ENCODE measurements around the gene IKZF5.

IKZF5 gene, protein sequence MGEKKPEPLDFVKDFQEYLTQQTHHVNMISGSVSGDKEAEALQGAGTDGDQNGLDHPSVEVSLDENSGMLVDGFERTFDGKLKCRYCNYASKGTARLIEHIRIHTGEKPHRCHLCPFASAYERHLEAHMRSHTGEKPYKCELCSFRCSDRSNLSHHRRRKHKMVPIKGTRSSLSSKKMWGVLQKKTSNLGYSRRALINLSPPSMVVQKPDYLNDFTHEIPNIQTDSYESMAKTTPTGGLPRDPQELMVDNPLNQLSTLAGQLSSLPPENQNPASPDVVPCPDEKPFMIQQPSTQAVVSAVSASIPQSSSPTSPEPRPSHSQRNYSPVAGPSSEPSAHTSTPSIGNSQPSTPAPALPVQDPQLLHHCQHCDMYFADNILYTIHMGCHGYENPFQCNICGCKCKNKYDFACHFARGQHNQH

DNA sequence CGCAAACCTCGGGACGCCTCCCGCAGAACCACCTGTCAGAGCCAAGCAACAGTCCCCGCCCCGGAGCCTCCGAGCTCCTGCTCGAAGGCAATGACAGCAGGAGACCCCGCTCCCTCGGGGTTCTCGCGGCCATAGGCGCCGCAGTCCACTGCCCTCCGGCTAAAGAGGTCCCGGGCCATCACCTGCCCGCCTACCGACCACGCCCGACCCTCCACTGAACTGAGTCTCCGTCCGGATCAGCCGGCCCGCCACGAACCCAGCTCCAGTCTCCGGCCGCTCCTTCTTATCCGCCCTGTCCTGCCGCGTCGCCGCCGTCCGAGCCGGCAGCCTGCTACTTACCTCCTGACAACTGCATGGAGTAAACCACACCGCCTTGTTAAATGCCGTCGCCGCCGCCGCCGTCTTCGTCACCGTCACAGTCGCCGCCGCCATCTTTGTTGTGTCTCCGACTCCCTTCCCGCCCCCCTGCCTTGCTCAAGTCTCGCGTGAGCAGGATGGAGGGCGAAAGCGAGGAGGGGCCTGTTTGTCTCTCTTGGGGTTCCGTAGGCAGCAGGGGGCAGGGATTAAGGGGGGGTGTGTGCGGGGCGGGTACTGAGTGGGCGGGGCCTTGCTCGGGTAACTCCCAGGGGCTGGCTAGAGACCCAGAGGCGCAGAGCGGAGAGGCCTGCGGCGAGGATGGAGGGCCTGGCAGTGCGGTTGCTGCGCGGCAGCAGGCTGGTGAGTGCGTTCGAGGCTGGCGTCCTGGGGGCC is at the start of gene IKZF5, which contains the start of gene ACADSB:
Gene IKZF5 (minus strand): TSS at position 441 of the 750 bp plus-strand sequence. CDS start 10,170 bp downstream, outside the sequence.
Gene ACADSB (plus strand): TSS at position 652 of the 750 bp plus-strand sequence. CDS start 24 bp downstream, at position 676.
- DNase-seq = peak; percentile 98

DNA sequence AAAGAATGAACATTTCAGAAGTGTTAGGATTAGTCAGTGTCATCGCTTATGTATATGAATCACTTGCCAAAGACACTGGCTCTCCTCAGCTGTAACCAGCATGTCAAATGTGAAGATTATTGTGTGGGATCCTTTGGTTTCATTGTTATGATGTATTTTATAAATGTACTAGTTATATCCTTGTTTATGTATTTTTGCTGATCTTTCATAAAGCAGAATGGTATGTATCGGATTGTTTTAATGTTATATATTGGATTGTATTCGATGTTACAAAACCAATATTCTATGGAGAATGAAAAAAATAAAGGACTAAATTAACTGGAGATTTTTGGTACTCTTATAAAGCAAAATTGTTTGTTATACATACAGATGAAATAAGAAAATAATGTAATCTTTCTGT is 49.4 kb upstream of the IKZF5 start:
- DNase-seq = no peak

DNA sequence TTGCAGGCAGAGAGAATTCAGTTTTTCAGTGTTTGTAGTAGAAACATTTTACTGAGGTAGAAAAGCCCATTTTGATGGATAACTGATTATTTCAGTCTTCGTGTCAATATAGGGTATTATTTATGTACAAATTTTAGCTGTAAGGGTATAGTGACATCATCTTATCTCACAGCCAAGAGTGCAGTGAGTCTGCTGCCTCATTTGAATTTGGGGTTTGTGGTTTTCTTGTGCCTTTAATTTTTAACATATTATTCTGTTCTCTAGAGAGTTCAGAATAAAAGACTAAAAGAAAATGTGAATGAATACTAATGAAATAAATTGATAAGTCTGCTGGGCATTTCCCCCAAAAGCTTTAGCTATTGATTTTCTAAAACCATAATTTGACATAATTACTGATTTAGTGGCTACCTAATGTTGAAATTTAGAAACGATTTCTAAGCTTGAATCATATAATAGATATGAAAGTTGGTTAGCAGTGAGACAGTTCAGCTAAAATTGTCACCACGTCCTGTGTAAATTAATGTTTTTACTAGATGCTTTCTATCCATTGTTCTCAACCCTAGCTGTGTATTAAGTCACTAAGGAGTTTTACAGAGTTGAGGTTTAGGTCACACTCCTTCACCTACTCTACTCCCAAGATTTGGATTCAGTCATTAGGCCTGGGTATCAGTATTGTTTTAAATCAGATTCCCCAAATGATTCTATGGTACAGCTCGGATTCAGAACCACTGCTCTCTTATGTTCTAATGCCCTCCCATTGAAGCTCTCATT is 37.6 kb upstream of the IKZF5 start:
- no peak for DNase-seq

DNA sequence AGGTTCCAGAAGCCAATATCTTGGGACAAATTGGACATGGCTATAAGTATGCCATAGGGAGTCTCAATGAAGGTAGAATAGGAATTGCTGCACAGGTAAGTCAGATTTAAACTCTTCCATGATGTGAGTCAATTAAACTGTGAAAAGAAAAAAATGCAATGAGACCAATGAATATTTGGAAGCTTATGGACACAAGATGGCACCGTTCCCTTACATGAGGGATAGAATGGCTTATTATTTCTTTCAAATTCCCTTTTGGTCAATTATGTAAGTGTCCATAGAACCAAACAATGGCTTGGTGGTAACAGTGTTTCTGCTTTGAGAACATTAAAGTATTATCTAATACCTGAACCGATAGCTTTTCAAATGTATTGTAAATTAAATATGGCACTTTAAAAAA is 35.8 kb upstream of the IKZF5 start:
- DNase-seq = peak; percentile 33

DNA sequence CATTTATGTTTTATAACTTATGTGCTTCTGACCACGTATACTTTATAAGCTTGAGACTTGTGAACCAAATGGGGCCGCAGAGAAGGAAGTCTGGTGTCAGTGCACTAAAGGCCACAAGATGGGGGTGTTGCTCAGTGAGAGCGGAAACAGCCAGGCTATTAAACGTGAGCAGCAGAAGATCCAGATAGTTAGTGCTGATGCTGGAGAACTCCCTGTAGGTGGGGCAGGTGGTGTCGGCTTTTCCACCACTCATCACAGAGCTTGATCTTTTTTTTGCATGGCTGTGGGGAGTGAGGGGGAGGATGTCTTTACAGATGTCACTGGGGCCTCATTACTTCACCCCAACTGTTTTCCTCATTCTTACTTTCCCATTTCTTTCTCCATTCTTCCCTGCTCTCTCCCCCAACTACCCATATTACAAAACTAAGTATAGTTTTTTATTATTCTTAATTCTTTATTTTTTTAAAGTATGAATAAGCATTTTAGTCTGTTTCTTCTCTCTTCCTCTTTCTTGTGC is 34.9 kb upstream of the IKZF5 start:
- peak; percentile 76 for DNase-seq

DNA sequence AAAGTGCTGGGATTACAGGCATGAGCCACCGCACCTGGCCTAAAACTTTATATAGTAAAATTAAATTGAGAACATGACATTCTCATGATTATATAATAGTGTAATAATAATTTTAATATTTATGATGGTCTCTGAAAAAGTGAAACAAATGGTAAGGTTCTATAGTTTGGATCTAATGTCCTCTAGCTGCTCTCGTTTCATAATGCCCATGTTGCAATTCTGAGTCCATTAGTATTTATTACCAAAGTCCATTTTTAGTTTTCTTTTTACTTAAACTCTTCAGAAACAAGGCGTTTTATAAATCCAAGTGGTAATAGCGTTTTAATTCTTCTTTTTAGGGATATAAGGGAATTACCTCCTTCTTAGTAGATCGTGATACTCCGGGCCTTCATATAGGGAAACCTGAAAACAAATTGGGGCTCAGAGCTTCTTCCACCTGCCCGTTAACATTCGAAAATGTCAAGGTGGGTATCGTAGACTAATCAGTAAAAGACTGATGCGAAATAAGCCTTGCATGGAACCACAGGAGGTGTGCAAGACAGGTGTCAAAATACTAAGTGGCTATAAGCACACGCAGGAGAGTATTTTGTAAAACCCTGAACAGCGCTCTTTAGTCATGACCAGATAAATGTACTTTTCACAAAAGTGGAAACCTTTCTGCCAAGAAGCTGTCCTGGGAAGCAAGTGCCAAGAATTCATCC is 34.3 kb upstream of the IKZF5 start:
- DNase-seq = no peak

DNA sequence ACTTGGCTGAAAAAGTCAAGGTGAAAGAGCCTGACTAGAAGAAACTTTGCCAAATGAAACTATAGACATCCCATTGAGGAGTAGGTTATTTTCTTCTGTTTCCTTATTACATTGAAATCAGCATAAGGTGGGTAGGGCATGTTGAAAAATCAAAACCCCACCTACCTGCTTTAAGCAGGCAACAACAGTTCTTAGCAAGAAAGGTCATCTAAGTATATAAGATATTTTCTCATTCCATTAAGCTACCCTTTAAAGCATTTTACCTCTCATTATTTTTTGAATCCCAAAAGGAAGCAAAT is 31.0 kb upstream of the IKZF5 start:
- no peak for DNase-seq

DNA sequence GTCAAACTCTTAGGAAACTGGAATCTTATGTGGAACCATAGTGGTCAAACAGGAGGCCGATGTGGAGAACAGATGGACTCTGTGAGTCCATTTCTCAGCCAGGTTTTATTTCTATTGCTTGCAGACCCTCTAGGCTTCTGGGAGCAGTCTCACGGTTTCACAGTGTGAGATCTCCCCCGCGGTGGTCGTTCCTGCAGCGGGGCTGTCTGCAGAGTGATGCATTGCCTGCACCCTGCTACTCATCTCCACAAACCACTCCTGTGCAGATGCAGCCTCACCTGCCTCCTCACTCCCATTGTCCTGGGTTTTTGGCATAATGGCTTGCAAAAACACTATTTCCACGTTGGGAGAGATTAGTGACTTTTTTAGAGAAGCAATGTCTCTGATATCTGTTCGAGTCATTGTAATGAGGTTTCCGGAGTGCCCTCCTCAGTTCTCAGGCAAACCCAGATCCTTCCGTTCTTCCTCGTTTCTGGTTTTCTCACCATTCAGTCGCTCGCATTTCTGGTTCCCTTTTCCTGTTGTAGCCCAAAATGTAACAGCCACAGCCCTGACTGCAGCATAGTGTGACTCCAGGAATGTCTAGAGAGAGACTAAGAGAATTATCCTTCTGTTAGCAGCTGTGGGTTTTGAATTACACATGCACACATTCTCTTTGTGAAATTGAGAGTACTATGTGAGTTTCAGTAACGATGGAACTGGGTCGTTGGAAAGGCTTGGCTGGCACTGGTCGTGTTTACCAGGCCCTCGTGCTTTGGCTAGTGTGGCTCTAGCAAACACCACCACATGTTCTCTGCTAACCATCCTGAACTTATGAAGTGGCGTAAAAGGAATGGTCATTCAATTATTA is 30.4 kb upstream of the IKZF5 start:
- DNase-seq = no peak

DNA sequence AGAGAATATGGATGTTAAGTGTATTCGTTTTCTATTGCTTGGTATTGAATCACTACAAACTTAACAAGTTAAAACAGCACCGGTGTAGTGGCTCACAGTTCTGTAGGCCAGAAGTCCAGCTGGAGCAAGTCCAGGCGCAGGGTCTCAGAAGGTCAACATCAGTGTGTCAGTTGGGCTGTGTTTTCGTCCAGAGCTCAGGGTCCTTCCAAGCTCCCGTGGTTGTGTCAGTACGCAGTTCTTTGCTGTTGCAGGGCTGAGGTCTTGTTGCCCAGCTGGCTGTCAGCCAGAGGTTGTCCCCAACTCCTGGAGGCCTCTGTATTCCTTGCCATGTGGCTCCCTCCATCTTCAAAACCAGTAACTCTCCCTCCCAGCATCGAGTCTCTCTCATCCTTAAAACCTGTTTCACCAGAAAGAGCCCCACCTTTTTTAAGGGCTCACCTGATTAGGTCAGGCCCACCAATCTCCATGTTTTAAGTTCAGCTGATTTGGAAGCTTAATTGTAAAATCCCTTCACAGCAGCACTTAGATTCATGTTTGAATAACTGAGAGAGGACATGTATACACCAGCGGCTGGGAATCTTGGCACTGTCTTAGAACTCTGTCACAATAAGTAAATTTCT is 27.0 kb upstream of the IKZF5 start:
- DNase-seq = no peak

DNA sequence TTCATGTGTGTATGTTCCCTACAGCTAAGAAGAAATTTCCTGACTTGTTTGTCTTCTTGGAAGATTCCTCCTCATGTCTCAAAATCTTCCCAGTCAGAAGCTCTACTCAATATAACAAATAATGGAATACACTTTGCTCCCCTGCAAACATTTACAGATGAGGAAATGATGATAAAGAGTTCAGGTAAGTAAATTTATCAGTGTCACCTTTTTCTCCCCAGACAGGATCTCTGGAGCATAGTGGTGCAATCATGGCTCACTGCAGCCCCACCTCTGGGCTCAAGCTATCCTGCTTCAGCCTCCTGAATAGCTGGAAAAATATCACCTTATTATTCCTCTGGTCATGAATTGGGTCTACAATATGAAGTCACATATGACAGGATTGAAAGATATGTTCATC is 25.7 kb upstream of the IKZF5 start:
- no peak for DNase-seq

DNA sequence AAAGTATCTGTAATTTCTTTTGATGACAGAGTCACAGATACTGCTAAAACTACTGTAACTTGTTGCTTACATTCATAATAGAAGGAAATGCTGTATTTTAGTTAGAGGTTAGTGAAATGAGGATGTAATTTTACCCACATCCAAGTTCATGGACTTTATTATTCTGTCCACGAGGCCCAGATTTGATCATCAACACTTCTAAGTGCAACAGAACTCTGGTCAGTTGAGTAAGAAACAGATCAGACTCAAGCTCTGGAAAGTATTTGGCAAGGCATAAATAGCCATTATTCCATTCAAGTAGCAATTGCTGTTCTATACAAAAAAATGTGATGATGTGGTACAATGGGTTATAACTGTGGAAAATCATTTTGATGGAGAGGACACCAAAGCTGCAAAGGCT is 22.5 kb upstream of the IKZF5 start:
- no peak for DNase-seq

DNA sequence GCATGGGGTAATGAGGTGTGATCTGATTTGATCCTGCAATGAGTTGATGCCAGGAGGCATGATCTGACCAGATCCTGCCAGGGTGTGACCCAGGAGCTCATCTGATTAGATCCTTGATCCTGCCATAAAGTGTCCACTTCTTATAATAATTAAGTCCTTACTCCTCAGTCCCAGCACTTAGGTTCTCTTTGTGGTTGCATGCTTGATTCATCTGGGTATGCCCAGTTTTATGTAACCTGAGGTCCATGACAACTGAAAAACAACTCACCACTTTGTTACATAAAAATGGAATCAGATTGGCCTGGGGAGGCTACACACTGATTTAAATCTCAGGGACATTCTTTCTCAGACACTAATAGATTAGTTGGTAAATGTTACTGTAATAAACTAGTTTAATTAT is 19.3 kb upstream of the IKZF5 start:
- no peak for DNase-seq

DNA sequence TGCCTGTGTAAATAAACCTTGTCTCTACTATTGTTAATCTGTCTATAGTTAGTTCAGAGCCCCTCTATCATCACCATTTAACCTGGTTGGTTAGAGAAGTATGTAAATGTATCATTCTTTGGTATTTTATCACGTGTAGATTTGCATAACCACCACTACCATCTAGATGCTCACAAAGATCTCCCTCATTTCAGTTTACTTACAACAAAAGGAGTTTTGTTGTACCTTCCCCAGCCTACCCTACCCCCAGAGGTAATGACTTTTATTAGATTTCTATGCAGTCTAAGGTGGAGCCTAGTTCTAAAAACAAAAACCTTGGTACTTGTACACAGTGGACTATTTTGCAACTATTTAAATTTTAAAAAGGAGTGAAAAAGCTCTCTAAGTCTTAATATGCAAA is 17.7 kb upstream of the IKZF5 start:
- DNase-seq = no peak

DNA sequence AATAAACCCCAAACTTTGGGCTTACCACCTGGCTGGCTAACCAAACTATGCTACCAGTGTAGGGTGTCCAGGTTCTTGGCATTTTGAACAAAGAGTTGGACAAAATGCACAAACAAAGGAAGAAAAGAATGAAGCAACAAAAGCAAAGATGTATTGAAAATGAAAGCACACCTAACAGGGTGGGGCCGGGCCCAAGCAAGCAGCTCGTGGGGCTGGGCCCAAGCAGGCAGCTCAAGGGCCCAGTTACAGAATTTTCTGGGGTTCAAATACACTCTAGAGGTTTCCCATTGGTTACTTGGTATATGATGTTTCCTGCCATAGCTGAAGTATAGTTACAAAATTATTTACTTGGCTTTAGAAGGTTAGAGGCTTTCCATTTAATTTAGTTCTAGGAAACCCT is 15.9 kb upstream of the IKZF5 start:
- no peak for DNase-seq

DNA sequence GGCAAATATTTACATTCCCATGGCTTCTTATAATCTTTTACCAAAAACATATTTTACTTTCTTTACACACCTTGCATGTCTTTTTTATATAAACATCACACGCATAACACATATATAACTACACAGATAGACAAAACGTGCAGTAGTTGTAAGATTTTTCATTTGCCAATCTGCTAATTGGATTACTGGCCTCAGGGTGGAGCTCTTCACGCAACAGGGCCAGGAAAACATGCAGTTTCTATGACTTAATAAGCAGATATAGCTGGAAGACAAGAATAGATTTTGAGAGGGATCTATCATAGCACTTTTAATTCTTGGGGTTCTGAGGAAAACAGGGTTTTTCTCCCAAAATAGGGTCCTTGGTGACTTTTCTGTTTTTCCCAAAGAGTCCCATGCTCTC is 12.9 kb upstream of the IKZF5 start:
- peak; percentile 32 for DNase-seq

DNA sequence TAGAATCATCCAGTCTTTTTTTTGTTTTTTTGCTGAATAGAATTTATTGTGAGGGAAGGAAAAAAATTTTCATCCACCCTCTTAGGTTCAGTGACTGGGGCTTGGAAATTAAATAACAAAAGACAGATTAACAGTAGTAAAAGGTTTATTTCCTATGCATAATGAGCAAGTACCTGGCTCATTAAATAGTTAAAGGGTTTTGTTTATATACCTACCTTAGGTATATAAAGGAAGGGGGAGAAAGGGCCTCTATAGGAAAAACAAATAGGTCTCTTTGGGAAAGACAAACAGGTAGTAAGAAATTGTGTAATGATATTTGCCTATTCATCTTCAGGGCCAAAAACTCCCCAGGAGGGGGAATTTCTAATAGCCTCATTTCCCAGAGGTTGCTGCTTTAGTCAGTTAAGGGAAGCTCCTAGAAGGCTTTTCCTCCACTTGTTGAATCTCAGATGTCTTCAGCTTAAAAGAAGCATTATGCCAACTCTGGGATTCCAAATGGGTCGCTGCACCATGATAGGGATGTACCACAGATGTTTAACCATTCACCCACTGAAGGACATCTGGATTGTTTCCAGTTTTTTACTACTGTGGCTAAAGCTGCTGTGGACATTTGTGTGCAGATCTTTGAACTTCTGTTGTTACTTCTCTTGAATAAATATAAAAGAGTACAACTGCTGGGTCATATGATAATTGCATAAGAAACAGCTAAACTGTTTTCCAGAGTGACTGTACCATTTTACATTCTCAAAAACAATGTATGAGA is 11.5 kb upstream of the IKZF5 start:
- no peak for DNase-seq

DNA sequence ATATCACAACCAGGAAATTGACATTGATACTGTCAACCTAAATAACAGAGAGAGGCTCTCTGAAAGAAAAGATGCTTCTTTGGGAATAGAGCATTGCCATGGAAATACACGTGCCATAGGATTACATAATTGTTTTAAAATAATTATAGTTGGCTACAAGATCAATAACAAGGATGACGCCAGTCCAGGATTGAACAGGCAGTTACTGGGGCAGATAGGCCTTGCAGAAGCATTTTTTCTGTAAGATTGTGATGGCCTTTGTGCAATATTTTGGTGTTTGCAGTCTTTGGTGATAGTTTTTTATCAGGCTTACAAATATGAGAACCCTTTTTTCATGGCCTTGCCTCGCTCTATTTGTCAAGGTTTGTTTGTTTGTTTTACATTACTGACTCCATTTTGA is 10.7 kb upstream of the IKZF5 start:
- DNase-seq = no peak

DNA sequence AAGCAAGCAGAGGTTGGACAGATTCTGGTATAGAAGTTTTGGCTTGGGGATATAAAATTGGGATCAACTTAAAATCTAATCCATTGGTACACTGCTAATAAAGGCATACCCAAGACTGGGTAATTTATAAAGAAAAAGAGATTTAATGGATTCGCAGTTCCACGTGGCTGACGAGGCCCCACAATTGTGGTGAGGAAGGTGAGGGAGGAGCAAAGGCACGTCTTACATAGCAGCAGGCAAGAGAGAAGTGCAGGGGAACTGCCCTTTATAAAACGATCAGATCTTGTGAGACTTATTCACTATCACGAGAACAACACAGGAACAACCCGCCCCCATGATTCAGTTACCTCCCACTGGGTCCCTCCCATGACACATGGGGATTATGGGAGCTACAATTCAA is 9.9 kb upstream of the IKZF5 start:
- no peak for DNase-seq

DNA sequence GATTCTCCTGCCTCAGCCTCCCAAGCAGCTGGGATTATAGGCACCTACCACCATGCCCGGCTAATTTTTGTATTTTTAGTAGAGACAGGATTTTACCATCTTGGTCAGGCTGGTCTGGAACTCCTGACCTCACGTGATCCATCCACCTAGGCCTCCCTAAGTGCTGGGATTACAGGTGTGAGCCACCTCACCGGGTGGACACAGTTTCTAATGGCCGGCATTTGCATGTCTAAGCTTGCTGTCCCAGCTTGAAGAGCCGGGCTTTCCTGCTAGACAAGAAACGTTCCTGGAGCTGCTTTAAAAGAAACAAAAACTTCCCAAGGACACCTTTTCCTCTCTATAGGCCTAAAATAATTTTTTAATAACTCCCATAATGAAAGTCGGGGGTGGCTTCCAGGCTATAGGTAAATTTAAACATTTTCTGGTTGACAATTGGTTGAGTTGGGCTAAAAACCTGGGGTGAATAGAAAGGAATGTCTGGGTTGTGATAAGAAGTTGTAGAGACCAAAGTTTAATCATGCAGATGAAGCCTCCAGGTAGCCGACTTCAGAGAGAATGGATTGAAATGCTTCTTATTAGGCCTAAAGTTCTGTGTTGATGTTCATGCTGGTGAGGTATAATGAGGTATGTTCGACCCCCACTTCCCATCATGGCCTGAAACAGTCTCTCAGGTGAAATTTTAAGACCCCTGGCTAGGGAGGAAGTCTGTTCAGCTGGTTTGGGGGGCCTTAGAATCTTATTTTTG is 9.0 kb upstream of the IKZF5 start:
- DNase-seq = no peak

DNA sequence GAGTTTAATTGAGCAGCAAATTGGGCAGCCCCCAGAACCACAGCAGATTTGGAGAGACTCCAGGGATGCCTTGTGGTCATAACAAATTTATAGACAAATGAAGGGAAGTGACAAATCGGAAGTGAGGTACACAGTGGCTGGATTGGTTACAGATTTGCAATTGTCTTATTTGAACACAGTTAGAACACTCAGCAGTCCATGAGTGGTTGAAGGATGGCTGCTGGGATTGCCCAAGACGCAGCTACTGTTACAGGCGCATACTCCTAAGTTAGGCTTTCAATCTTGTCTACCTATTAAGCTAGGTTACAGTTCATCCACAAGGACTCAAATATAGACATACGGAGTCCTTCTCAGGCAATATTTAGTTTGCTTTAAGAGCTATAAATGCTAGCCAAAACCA is 7.6 kb upstream of the IKZF5 start:
- no peak for DNase-seq

Measured in hematopoietic multipotent progenitor cell treated with erythropoietin and hydrocortisone succinate and interleukin-3 and kit ligand, for 8 days (in vitro differentiated cells).